GM19468 (cell line): ENCODE data around the gene LCOR.

ENCODE experiments used
- ATAC-seq: cut with Tn5 transposase; IDR thresholded peaks from one replicate; pipeline ENCODE4 v1.9.1; 2021; ENCODE audit warnings: mild to moderate bottlenecking, moderate library complexity, moderate number of reproducible peaks; ENCODE audit not compliant: unreplicated experiment; ENCODE audit errors: extremely low read depth

The LCOR gene

GRCh38 chr10:96878057-96878456 is 46.0 kb downstream of the LCOR start:
- ATAC-seq, result no peak

GRCh38 chr10:96880575-96880974 is 48.5 kb downstream of the LCOR start:
- no peak for ATAC-seq

GRCh38 chr10:96889415-96890171 is 57.5 kb downstream of the LCOR start:
- ATAC-seq, result no peak

GRCh38 chr10:96890172-96890513 is 58.0 kb downstream of the LCOR start:
- ATAC-seq, result no peak

- ATAC-seq, result no peak
Observed at GRCh38 chr10:96890580-96890979, 58.5 kb downstream of the LCOR start.

- no peak for ATAC-seq
Observed at GRCh38 chr10:96891840-96892239, 59.7 kb downstream of the LCOR start.

DNA sequence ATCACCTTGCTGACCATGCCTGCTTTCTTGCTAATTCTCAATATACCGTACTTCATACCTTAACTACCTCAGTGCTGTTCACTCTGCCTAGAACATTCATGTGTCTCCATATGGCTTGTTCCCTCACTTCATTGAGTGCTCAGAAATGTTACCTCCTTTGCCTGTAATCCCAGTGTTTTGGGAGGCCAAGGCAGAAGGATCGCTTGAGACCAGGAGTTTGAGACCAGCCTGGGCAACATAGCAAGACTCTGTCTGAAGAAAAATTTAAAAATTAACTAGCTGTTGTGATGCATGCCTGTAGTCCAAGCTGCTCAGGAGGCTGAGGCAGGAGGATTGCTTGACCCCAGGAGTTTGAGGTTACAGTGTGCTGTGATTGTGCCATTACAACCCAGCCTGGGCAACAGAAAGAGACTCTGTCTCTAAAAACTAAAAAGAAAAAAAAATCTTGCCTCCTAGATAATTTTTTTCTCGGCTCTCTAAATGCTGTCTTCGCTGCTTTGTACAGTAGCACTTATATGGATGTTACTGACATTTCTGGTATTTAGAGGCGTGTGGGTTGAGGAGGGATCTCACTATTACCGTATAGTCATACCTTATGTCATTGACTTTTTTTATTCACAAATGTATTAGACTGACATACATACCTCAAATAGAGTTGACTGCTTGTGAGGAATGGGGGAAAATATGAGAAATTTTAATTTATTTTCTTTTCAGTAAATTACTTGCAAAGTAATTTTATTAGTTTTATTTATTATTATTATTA is 63.7 kb downstream of the LCOR start:
- ATAC-seq, result no peak

DNA sequence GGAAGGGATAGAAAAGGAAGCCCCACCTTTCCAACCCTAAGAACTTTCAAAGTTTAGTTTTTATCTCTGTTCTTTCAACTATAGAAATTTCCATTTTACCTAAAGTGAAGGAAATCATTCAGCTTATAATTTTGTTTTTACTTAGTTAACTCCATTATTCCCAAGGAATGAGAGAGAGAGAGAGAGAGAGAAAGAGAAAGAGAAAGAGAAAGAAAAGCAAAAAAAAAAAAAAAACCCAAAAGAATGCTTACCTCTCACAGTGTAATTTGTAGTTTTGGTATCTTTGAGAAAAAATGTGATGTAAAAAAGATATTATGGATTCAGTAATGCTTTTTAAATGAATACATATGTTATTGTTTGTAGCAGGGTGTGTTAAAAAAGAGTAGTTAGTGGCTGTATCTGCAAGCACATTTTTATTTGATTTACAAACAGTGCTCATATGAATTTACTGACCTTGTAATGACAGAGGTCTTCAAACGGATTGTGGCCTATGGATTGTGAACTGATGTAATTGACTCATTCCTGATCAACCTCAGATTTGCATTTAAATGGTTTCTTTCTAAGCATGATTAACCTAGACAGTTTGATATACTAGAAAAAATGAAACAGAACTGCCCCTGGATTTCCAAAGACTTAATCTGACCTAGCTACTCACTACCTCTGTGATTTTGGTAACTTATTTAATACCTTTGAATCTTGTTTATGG is 64.9 kb downstream of the LCOR start:
- no peak for ATAC-seq

DNA sequence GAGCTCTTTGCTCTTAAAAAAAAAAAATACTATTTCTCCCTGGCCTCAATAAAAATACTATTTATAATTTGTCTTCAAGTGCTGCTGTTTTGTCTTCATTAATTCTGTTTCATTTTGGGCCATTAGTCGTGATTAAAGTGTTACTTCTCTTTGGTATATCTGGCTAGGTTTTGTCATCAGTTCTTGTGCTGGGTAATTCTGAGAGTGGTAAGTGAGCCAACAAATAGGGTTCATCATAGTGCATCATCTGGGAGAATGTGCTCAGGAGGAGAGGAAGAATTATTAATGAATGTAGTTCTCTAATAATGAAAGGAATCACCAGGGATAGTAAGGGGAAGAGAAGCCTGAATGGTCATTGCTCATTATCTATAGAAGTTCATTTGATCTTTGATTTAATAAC is 70.0 kb downstream of the LCOR start:
- no peak for ATAC-seq

- no peak for ATAC-seq
Observed at GRCh38 chr10:96902731-96903358, 70.7 kb downstream of the LCOR start.

DNA sequence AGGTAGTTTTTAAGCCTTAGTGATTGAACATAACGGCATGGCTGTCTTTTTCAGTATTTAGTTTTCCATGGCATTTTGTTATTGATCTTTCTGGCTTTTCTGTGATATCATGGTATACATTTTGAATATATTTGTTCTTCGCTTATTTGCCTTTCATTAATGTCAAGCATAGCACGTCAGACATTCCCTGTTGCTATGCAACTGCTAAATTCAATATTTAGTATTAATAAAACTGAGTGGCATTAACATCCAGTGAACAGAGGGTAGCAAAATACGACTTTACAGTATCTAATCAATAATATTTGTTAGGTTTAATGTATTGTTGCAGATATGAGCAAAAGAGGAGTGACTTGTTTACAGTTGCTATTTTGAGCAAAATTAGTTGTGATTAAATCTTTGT is 72.5 kb downstream of the LCOR start:
- no peak for ATAC-seq

- ATAC-seq, result no peak
Observed at GRCh38 chr10:96906864-96907263, 74.8 kb downstream of the LCOR start.

DNA sequence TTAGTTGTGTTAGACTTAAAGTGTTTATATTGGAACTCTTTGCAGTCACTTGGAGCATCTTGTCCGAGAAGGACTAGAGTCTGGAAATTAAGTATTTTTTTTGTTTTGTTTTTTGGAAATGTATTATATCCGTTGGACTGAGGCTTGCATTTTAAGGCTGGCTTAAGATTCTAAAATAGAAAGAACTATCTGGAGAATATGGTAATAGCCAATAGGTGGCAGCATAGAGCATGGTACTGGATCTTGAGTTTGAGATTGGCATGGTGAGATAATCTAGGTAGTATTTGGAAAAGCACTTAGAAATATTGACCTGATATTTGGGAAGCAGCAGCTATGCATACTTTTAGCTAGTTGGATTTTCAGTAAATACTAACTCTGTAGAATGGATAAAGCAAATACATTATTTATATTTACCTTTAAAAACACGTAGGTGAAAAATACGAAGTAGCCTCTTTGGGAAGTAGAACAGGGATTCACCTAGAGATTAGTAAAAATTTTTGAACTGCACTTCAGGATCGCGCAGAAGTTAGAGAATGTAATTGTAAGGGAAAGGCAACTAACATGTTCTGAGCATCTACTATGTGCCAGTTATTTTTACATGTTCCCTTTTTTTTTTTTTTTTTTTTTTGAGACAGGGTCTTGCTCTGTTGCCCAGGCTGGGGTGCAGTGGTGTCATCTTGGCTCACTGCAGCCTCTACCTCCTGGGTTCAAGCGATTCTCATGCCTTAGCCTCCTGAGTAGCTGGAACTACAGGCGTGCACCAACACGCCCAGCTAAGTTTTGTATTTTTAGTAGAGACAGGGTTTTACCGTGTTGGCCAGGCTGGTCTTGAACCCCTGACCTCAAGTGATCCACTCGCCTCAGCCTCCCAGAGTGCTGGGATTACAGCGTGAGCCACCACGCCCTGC is 78.6 kb downstream of the LCOR start:
- ATAC-seq, result no peak

DNA sequence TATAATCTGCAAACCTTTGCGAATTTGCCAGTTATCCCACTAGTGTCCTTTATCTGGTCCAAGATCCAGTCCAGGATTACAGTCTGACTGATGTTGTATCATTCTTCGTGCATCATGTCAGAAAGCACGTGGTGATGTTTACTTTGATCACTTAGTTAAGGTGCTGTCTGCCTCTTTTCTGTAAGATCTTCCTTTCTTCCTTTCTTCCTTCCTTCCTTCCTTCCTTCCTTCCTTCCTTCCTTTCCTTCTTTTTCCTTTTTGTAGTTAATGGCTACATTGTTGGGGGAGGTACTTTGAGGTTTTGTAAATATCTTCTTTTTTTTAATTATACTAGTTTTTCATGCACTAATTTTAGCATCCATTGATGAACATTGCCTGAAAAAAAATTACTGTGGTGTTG is 80.3 kb downstream of the LCOR start:
- ATAC-seq, result no peak

DNA sequence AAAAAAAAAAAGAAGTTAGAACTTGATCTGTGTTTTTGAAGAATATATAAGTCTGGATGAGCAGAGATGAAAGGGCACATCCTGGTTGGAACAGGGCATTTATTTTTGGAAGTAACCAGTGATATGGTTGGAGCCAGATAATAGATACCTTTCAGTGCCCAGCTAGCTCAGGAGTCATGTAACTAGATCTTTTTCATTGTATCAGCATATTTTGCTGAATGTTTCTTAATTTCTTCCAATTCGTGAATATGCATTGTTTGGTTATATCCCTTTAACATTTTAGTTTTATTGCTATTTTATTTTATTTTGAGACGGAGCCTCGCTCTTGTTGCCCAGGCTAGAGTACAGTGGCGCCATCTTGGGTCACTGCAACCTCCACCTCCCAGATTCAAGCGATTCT is 81.8 kb downstream of the LCOR start:
- ATAC-seq, result no peak

- ATAC-seq, result no peak
Observed at GRCh38 chr10:96917628-96918027, 85.5 kb downstream of the LCOR start.

DNA sequence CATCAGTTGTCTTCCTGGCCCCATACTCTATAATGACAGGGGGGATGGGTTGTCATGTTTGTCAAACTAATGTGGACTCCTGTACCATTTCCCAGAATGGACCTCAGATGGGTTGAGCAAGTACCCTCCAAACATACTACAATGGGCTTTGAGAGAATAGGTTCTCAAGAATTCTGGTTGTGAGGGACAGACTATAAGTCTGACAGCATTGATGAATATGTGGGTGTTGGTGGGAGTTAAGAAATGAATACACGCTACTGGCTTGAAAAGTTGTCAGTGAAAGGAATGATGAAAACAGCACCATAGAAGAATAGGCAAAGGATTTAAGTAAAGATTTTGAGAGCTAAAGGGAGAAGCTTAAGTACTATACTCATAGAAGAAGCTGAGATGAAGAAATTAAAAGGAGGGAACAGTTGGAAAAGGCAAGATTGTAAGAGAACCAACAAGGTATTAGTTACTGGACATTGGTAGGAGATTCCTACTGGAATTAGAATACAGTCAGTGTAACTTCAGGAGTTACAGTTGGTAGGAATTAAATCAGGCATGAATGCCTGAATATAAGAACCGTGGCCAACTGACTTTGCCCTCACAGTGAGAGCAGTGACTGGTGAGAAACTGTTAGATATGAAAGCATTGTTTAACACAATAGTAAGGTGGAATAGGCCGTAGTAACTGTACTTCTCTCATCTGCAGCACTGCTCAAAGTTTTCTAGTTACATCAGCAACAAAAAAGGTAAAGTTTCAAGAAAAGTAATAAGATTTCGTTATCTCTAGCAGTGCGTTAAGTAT is 86.3 kb downstream of the LCOR start:
- no peak for ATAC-seq

DNA sequence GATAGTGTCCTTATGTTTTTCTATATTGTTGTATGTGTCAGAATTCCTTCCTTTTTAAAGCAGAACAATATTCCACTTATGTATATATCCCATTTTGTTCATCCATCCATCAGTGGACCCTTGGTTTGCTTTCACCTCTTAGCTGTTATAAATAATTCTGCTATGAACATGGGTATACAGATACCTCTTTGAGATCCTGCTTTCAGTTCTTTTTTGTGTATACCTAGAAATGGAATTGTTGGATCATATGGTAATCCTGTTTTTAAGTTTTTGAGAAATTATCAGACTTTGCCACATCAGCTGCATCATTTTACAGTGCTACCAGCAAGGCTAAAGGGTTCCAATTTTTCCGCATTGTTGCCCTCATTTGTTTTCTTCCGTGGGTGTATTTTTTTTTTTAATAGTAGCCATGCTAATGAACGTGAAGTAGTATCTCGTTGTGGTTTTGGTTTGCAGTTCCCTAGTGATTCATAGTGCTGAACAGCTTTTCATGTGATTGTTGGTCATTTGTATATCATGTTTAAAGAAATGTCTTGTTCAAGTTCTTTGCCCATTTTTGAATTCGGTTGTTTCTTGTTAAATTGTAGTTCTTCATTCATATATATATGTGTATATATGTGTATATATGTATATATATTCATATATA is 87.8 kb downstream of the LCOR start:
- ATAC-seq, result no peak

DNA sequence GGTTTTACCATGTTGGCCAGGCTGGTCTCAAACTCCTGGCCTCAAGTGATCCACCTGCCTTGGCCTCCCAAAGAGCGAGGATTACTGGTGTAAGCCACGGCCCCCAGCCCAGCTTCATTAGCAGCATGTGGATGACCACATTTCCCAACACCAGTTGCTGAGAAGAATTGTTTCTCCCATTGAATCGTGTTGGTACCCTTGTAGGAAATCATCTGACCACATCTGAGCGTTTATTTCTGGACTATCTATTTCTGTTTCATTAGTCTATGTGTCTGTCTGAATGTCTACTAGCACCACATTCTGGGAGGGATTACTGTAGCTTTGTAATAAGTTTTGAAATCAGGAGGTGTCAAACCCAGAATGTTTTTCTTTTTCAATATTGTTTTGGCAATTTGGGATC is 89.6 kb downstream of the LCOR start:
- no peak for ATAC-seq
